B cell (primary cell): Measurements from ENCODE around the gene GPC3. TPM values are rescaled to one million over a fixed set of nuclear protein-coding genes. Genes with fewer than 3 reads are reported as not detected.

ENCODE experiments used
- ATAC-seq: fragments of 200-7000 bp; cut with Tn5 transposase; one replicate; pipeline ENCODE4 v1.10.0; 2021; ENCODE audit warnings: low read depth, mild to moderate bottlenecking, moderate number of reproducible peaks, moderate library complexity
- CTCF ChIA-PET: fragments of 350-600 bp; sonication (Branson Sonifier 250); formaldehyde crosslinking; loops from one replicate; lab custom pipeline; 2021; ENCODE audit warnings: antibody characterized with exemption, inconsistent platforms; lab: Charles Lee
- POLR2A ChIA-PET: fragments of 350-600 bp; sonication (Branson Sonifier 250); formaldehyde crosslinking; loops from one replicate; lab custom pipeline; 2021; ENCODE audit warnings: antibody characterized with exemption; lab: Charles Lee
- DNase-seq: peaks from one replicate; pipeline ENCODE4 v3.0.0; 2013
- H2AFZ ChIP-seq: 2 replicates; pipeline ENCODE4 v1.6.1; 2012; ENCODE audit warnings: mild to moderate bottlenecking, low read depth, low read length; ENCODE audit not compliant: insufficient read depth, poor library complexity, severe bottlenecking
- H3K27ac ChIP-seq, 2 donors: 1 replicate in 1 of 2; 2 replicates in 1 of 2; pipeline ENCODE4 v1.5.1; 2012 to 2013; ENCODE audit warnings: low read length in 2 of 2, mild to moderate bottlenecking in 2 of 2, moderate library complexity in 1 of 2
- H3K27me3 ChIP-seq, 4 experiments: fragments of 200-600 bp in 1 of 4; sonication (generic) in 1 of 4; replicated peaks in 1 of 4; 1 replicate in 2 of 4; 2 replicates in 2 of 4; pipeline versions ENCODE4 v1.6.1 to v1.7.0; 2013 to 2016; ENCODE audit warnings: low read length in 3 of 4, mild to moderate bottlenecking in 2 of 4, mixed read lengths in 1 of 4, moderate library complexity in 1 of 4; ENCODE audit not compliant: insufficient read depth in 4 of 4, control insufficient read depth in 3 of 4; ENCODE audit errors: control extremely low read depth in 1 of 4
- H3K36me3 ChIP-seq, 2 experiments: replicated peaks in 1 of 2; 1 replicate in 1 of 2; 2 replicates in 1 of 2; pipeline versions ENCODE4 v1.6.1 to v1.7.1; 2013; ENCODE audit warnings: low read length in 1 of 2; ENCODE audit not compliant: insufficient read depth in 2 of 2, control insufficient read depth in 1 of 2; ENCODE audit errors: control extremely low read depth in 1 of 2, extremely low read depth in 1 of 2
- H3K4me1 ChIP-seq, 2 donors: fragments of 200-600 bp in 1 of 2; sonication (generic) in 1 of 2; 1 replicate in 1 of 2; 2 replicates in 1 of 2; pipeline versions ENCODE4 v1.5.1 to v1.6.1; 2013 to 2017; ENCODE audit warnings: low read length in 2 of 2; ENCODE audit not compliant: control insufficient read depth in 2 of 2, insufficient read depth in 2 of 2
- H3K4me2 ChIP-seq: replicated peaks from 2 replicates; pipeline ENCODE3; 2012; ENCODE audit warnings: mild to moderate bottlenecking, low read depth, low read length; ENCODE audit not compliant: poor library complexity, severe bottlenecking
- H3K4me3 ChIP-seq, 5 experiments: fragments of 200-600 bp in 1 of 5; sonication (generic) in 1 of 5; 1 replicate in 3 of 5; 2 replicates in 2 of 5; pipeline versions ENCODE4 v1.5.1 to v1.7.0; 2011 to 2016; ENCODE audit warnings: low read length in 4 of 5, mild to moderate bottlenecking in 4 of 5, low read depth in 2 of 5, control low read depth in 1 of 5, moderate library complexity in 1 of 5; ENCODE audit not compliant: insufficient read depth in 1 of 5; ENCODE audit errors: control extremely low read depth in 1 of 5, extremely low read depth in 1 of 5
- H3K79me2 ChIP-seq: fragments of 200-600 bp; sonication (generic); one replicate; pipeline ENCODE4 v1.6.0; 2016; ENCODE audit warnings: low read length; ENCODE audit not compliant: control insufficient read depth, insufficient read depth
- H3K9ac ChIP-seq: fragments of 200-600 bp; sonication (generic); 2 replicates; pipeline ENCODE4 v1.6.1; 2017; ENCODE audit warnings: mild to moderate bottlenecking, low read length, moderate library complexity
- H3K9me3 ChIP-seq, 3 donors: one replicate each; pipeline versions ENCODE4 v1.6.1 to v1.7.1; 2013; ENCODE audit warnings: low read length in 2 of 3; ENCODE audit not compliant: control insufficient read depth in 2 of 3, insufficient read depth in 1 of 3; ENCODE audit errors: control extremely low read depth in 1 of 3
- H4K20me1 ChIP-seq: 2 replicates; pipeline ENCODE4 v1.6.0; 2012; ENCODE audit warnings: mild to moderate bottlenecking, low read length; ENCODE audit not compliant: insufficient read depth, control insufficient read depth, poor library complexity, severe bottlenecking
- H3K27ac Mint-ChIP-seq: one replicate; pipeline ENCODE4 v1.8.0; 2021; ENCODE audit warnings: mixed read lengths
- H3K27me3 Mint-ChIP-seq: one replicate; pipeline ENCODE4 v1.8.0; 2021; ENCODE audit warnings: mixed read lengths
- H3K4me1 Mint-ChIP-seq: one replicate; pipeline ENCODE4 v1.8.0; 2021; ENCODE audit warnings: mixed read lengths
- H3K4me3 Mint-ChIP-seq: one replicate; pipeline ENCODE4 v1.8.0; 2021; ENCODE audit warnings: mixed read lengths
- H3K9me3 Mint-ChIP-seq: one replicate; pipeline ENCODE4 v1.8.0; 2022; ENCODE audit warnings: mixed read lengths; ENCODE audit not compliant: insufficient read depth
- CTCF ChIP-seq: fragments of 200-600 bp; IDR thresholded peaks from one replicate; pipeline ENCODE4 v1.8.0; 2022; ENCODE audit warnings: antibody characterized with exemption, mild to moderate bottlenecking
- EZH2 ChIP-seq: IDR thresholded peaks from 2 replicates; pipeline ENCODE4 v1.6.1; 2012; ENCODE audit warnings: borderline replicate concordance, low read depth, mild to moderate bottlenecking, moderate library complexity, low read length; ENCODE audit not compliant: insufficient read depth, poor library complexity, severe bottlenecking
- WGBS: methylation state at CpG from one replicate; pipeline ENCODE4 v1.1.5; 2013; ENCODE audit warnings: missing lambda C conversion rate; ENCODE audit not compliant: insufficient coverage; 5-methylcytosine and 5-hydroxymethylcytosine counted together
- intact Hi-C: fragments of 100-400 bp; cut with micrococcal nuclease; formaldehyde crosslinking; loops from one replicate; pipeline ENCODE4 v1.10.0; 2022
- polyA plus RNA-seq: library from polyadenylated mRNA; depleted of rRNA; stranded (reverse); fragments of >200 nt; gene quantifications from 2 replicates; pipeline ENCODE4 v1.2.3, GENCODE V29; 2012
- total RNA-seq, 2 donors: library from RNA; stranded (reverse); fragments of 120-200 nt in 1 of 2; gene quantifications; 1 replicate in 1 of 2; 2 replicates in 1 of 2; pipeline versions ENCODE4 v1.2.3 to v1.2.4, GENCODE V29; 2013 to 2022

The GPC3 gene
- total and polyA plus RNA-seq, 2 donors (not counting 1 experiment from before 2014, with no cell fraction given) = not detected

- Mint-ChIP-seq H3K4me3 (no peak overlapping the region), H3K4me1 (no peaks in the 10 kb centered on the region), H3K27me3 (no peaks in the 10 kb centered on the region), H3K9me3 (no peaks in the 10 kb centered on the region), H3K27ac (no peak overlapping the region)
- intact Hi-C loops = no loop called here
- Histone ChIP-seq H3K9ac (no peak overlapping the region), H3K79me2 (no peaks in the 10 kb centered on the region), H3K27me3 (no peaks in the 10 kb centered on the region), H3K4me3 (no peak overlapping the region), H3K36me3 (no peaks in the 10 kb centered on the region), H3K27ac (no peak overlapping the region), H2AFZ (no peak overlapping the region), H3K9me3 (no peaks in the 10 kb centered on the region), H4K20me1 (no peaks in the 10 kb centered on the region), H3K4me1 (no peaks in the 10 kb centered on the region), H3K4me2 (no peak overlapping the region)
- no peak for TF ChIP-seq EZH2
- TF ChIP-seq CTCF = no peak
- POLR2A ChIA-PET = no interaction called here
- DNase-seq = no peak
- WGBS = no CpG with 5 or more reads among the region's 4 CpGs
- ATAC-seq = no peak
- CTCF ChIA-PET = no interaction called here
These were observed 50.3 kb downstream of the GPC3 start for GRCh38 chrX:133935076-133935475.

GRCh38 chrX:133933316-133933715 lies 52.1 kb downstream of the GPC3 start:
- Mint-ChIP-seq H3K4me3 (no peak overlapping the region), H3K27ac (no peak overlapping the region), H3K4me1 (no peaks in the 10 kb centered on the region), H3K9me3 (no peaks in the 10 kb centered on the region), H3K27me3 (peaks cover 4% of the 10 kb centered on the region)
- DNase-seq (no peak), ATAC-seq (no peak)
- H4K20me1 ChIP-seq = no peaks in the 10 kb centered on the region
- TF ChIP-seq EZH2 (no peak), CTCF (no peak)
- H2AFZ ChIP-seq = no peak overlapping the region
- no CpG with 5 or more reads among the region's 2 CpGs for WGBS
- H3K9ac ChIP-seq = no peak overlapping the region
- intact Hi-C loops = no loop called here
- no peaks in the 10 kb centered on the region for H3K4me1 ChIP-seq
- ChIA-PET CTCF (no interaction called here), POLR2A (no interaction called here)
- no peaks in the 10 kb centered on the region for H3K36me3 ChIP-seq
- no peak overlapping the region for H3K4me2 ChIP-seq
- no peak overlapping the region for H3K4me3 ChIP-seq
- no peaks in the 10 kb centered on the region for H3K9me3 ChIP-seq
- H3K27me3 ChIP-seq = no peaks in the 10 kb centered on the region
- no peaks in the 10 kb centered on the region for H3K79me2 ChIP-seq
- H3K27ac ChIP-seq = no peak overlapping the region
